Prostate gland (tissue), 2 donors: ENCODE results near the gene PRKAR1B. TPM values are rescaled to one million over a fixed set of nuclear protein-coding genes. Genes with fewer than 3 reads are reported as not detected.

ENCODE experiments used
- DNase-seq: peaks from one replicate; pipeline ENCODE4 v3.0.0-alpha.2; 2019; ENCODE audit warnings: low spot score
- H3K27ac ChIP-seq, 2 donors: fragments of 200-600 bp; sonication (generic); 2 replicates each; pipeline ENCODE4 v1.5.1; 2017 to 2019
- H3K27me3 ChIP-seq: fragments of 200-600 bp; sonication (generic); replicated peaks from 2 replicates; pipeline ENCODE4 v1.5.1; 2019; ENCODE audit not compliant: insufficient read depth
- H3K36me3 ChIP-seq, 2 donors: fragments of 200-600 bp; sonication (generic); 1 replicate in 1 of 2; 2 replicates in 1 of 2; pipeline versions ENCODE4 v1.5.1 to v1.8.1; 2017 to 2019
- H3K4me1 ChIP-seq: fragments of 200-600 bp; sonication (generic); replicated peaks from 2 replicates; pipeline ENCODE4 v1.5.1; 2019
- H3K4me3 ChIP-seq, 2 donors: fragments of 200-600 bp; sonication (generic); 2 replicates each; pipeline ENCODE4 v1.5.1; 2017 to 2019
- H3K9me3 ChIP-seq: fragments of 200-600 bp; sonication (generic); 2 replicates; pipeline ENCODE4 v1.5.1; 2017
- POLR2A ChIP-seq: fragments of 450-650 bp; IDR thresholded peaks from one replicate; pipeline ENCODE4 v1.6.1; 2016; ENCODE audit warnings: antibody characterized with exemption, mild to moderate bottlenecking
- POLR2AphosphoS5 ChIP-seq: sonication (generic); formaldehyde crosslinking; IDR thresholded peaks from one replicate; pipeline ENCODE4 v1.6.1; 2017; ENCODE audit warnings: antibody characterized with exemption
- WGBS: methylation state at CpG from one replicate; pipeline ENCODE4 v1.1.5; 2018; 5-methylcytosine and 5-hydroxymethylcytosine counted together
- intact Hi-C: fragments of 100-400 bp; cut with DNase I; formaldehyde crosslinking; loops from one replicate; pipeline ENCODE4 v1.14.2; 2022
- total RNA-seq, 2 donors: library from RNA; depleted of rRNA; stranded (reverse); fragments of >200 nt; gene quantifications; one replicate each; pipeline ENCODE4 v1.1.0, GENCODE V29; 2016
- TF ChIP-seq, protein P1 (sequence below), 4 experiments: fragments of 200-600 bp in 2 of 4; fragments of 450-650 bp in 2 of 4; sonication (generic) in 2 of 4; IDR thresholded peaks; 1 replicate in 3 of 4; 2 replicates in 1 of 4; pipeline ENCODE4 v1.5.1; 2016 to 2019; ENCODE audit warnings: antibody characterized with exemption in 4 of 4, mild to moderate bottlenecking in 2 of 4, moderate library complexity in 2 of 4

PRKAR1B gene
- total RNA-seq, 2 donors from 2014 or later, result 20.2 to 44.8 TPM

DNA sequence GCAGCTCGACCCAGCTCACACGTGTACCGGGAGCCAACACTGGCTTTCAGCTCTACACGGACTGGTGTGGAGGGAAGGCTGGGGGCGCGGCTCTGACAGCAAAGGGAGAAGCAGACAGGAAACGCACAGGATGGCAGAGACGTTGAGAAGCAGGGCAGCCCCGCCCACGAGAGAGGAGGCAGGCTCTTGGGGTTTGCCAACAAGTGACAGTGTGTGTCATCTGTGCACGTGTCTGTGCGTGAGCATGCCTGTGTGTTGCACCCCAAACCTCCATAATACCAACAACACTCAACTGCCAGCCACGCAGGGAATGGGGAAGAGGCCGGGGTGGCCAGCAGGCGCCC, 143.0 kb downstream of the PRKAR1B start:
- Histone ChIP-seq H3K9me3 (no peaks in the 10 kb centered on the region), H3K27me3 (no peaks in the 10 kb centered on the region), H3K36me3 (no peaks in the 10 kb centered on the region), H3K27ac (no peak overlapping the region), H3K4me1 (no peaks in the 10 kb centered on the region), H3K4me3 (no peak overlapping the region)
- 84% methylated on average over 15 of the region's 15 CpGs for WGBS
- no peak for TF ChIP-seq POLR2AphosphoS5
- TF ChIP-seq POLR2A, result no peak
- TF ChIP-seq, protein P1, sequence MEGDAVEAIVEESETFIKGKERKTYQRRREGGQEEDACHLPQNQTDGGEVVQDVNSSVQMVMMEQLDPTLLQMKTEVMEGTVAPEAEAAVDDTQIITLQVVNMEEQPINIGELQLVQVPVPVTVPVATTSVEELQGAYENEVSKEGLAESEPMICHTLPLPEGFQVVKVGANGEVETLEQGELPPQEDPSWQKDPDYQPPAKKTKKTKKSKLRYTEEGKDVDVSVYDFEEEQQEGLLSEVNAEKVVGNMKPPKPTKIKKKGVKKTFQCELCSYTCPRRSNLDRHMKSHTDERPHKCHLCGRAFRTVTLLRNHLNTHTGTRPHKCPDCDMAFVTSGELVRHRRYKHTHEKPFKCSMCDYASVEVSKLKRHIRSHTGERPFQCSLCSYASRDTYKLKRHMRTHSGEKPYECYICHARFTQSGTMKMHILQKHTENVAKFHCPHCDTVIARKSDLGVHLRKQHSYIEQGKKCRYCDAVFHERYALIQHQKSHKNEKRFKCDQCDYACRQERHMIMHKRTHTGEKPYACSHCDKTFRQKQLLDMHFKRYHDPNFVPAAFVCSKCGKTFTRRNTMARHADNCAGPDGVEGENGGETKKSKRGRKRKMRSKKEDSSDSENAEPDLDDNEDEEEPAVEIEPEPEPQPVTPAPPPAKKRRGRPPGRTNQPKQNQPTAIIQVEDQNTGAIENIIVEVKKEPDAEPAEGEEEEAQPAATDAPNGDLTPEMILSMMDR (IDR thresholded peaks at IDR 0.05), result no peak
- no peak for DNase-seq
- intact Hi-C loops, result no loop called here

DNA sequence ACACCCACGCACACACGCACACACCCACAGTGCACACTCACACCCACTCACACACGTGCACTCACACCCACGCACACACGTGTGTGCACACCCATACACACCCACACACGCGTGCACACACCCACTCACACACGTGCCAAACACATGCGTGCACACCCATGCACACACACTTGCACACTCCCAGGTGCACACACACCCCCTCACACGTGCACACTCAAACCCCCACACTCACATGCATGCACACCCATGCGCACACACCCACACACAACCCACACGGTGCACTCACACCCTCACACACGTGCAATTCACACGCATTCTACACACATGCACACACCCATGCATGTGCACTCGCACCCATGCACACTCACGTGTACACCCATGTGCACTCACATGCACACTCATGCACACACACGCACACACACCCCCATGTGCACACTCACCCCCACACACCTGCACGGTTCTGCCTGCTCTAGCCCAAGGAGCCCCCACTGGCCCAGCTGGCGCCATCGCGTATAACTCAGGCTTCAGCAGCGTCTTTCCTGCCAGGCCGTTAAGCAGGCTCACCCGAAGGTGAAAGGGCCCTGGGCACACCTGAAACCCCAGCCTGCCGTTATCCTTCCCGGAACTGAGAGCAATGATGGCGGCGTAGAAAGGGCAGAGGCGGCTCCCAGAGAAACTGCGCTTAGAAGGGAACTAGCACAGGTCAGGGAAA, 143.5 kb downstream of the PRKAR1B start:
- Histone ChIP-seq H3K27ac (no peak overlapping the region), H3K36me3 (no peaks in the 10 kb centered on the region), H3K4me1 (no peaks in the 10 kb centered on the region), H3K9me3 (no peaks in the 10 kb centered on the region), H3K27me3 (no peaks in the 10 kb centered on the region), H3K4me3 (no peak overlapping the region)
- DNase-seq, result no peak
- no peak for TF ChIP-seq POLR2A
- no peak for TF ChIP-seq POLR2AphosphoS5
- TF ChIP-seq, protein P1 (IDR thresholded peaks at IDR 0.05), result no peak
- 86% methylated on average over 30 of the region's 30 CpGs for WGBS
- intact Hi-C loops, result no loop called here

DNA sequence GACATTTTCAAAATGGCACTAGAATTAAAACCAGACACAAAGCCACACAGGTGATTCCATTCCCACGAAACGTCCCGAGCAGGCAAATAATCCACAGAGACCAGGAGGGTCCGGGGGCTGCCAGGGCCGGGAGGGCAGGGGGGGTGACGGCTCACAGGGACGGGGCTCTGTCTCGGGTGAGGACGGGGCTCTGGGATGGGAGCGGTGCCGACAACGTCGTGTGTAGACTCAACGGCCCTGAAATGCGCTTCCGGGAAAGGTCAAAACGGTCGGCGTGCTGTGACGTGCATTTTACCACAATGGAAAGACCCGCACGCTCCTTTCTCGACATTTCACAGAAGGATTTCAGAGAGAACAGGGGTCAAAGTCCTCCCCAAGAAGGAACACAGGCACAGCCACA, 144.2 kb downstream of the PRKAR1B start:
- 92% methylated on average over 23 of the region's 23 CpGs for WGBS
- intact Hi-C loops, result no loop called here
- H3K27me3 ChIP-seq, result no peaks in the 10 kb centered on the region

DNA sequence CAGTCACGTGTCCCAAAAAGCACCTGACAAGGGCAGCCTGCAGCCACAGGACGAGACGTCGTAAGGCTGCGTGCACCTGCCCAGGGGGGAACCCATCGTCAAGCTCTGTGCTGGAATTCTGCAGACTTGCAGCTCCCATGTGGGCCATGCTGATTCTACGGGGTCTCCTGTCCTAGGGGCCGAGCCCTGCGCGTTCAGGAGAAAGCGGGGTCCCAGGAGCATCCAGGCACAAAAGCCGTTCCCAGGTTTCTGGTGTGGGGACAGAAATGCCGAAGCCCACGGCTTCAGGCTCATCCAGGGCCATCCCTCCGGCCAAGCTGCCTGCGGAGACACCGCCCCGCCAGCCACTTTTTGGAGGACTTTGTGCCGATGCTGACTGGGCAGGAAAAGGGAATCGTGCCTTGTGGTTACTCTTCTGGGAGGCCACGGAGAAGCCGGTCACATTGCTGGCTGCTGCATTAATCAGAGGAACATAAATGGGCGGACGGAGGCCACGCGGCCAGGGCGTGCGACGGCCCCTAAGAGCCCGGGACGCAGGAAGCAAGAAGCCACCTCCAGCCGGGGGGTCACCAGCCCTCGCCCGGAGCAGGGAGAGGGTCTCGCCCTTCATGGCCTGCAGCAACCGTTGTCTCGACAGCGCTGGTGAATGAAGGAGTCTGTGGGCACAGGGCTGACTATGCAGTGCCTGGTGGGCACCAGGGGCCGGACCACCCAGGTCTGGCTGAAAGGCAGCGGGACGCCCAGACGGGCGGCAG, 144.8 kb downstream of the PRKAR1B start:
- intact Hi-C loops, result no loop called here
- Histone ChIP-seq H3K27ac (no peak overlapping the region), H3K4me1 (no peaks in the 10 kb centered on the region), H3K36me3 (no peaks in the 10 kb centered on the region), H3K4me3 (no peak overlapping the region), H3K9me3 (no peaks in the 10 kb centered on the region), H3K27me3 (no peaks in the 10 kb centered on the region)
- TF ChIP-seq POLR2A, result no peak
- TF ChIP-seq POLR2AphosphoS5, result no peak
- TF ChIP-seq, protein P1 (IDR thresholded peaks at IDR 0.05), result no peak
- 94% methylated on average over 38 of the region's 43 CpGs for WGBS
- DNase-seq, result no peak

More for the DNA sequence above, 144.2 kb downstream of the PRKAR1B start:
- H3K36me3 ChIP-seq, result no peaks in the 10 kb centered on the region
- H3K4me1 ChIP-seq, result no peaks in the 10 kb centered on the region
- TF ChIP-seq, protein P1 (IDR thresholded peaks at IDR 0.05), result no peak
- no peak for DNase-seq
- H3K27ac ChIP-seq, result no peak overlapping the region
- no peaks in the 10 kb centered on the region for H3K9me3 ChIP-seq
- no peak overlapping the region for H3K4me3 ChIP-seq

DNA sequence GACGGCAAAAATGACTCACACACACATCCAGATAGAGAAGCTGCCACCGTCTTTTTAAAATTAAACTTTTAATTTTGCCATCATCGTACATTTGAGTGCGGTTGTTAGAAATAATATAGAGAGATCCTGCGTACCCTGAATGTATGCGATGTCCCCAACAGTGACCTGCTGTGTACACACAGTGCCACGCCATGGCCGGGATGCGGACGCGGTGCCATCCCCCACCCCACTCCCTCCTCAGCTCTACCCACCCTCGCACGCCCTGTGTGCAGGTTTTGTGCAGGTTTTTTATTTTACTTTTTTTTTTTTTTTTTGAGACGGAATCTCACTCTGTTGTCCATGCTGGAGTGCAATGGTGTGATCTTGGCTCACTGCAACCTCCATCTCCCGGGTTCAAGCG, 148.7 kb downstream of the PRKAR1B start:
- no peaks in the 10 kb centered on the region for H3K4me1 ChIP-seq

More for the DNA sequence above, 148.7 kb downstream of the PRKAR1B start:
- H3K27ac ChIP-seq, result no peak overlapping the region
- WGBS, result 95% methylated on average over 16 of the region's 16 CpGs
- intact Hi-C loops, result no loop called here
- H3K9me3 ChIP-seq, result no peaks in the 10 kb centered on the region
- no peaks in the 10 kb centered on the region for H3K27me3 ChIP-seq
- no peak for DNase-seq
- no peak for TF ChIP-seq POLR2AphosphoS5
- no peaks in the 10 kb centered on the region for H3K36me3 ChIP-seq
- no peak overlapping the region for H3K4me3 ChIP-seq
